GM23338 (cell line): Measurements from ENCODE around the gene SH3TC1. TPM values are rescaled to one million over a fixed set of nuclear protein-coding genes. Genes with fewer than 3 reads are reported as not detected.

Experiments
- ATAC-seq: fragments of 200-7000 bp; cut with Tn5 transposase; 3 replicates; pipeline ENCODE4 v1.9.1; 2020
- DNase-seq: peaks from one replicate; pipeline ENCODE4 v3.0.0-alpha.2; 2015; ENCODE audit warnings: low spot score
- H2AFZ ChIP-seq: fragments of 200-600 bp; sonication (generic); 2 replicates; pipeline ENCODE4 v1.8.0; 2016; ENCODE audit warnings: antibody characterized with exemption, mild to moderate bottlenecking, moderate library complexity
- H3F3A ChIP-seq: fragments of 200-600 bp; sonication (generic); replicated peaks from 2 replicates; pipeline ENCODE4 v1.8.0; 2017; ENCODE audit warnings: antibody characterized with exemption, mixed run types, low read depth
- H3K27ac ChIP-seq: fragments of 200-600 bp; sonication (generic); 2 replicates; pipeline ENCODE4 v1.6.1; 2016; ENCODE audit warnings: low read depth
- H3K27me3 ChIP-seq: fragments of 200-600 bp; sonication (generic); 2 replicates; pipeline ENCODE4 v1.8.0; 2016; ENCODE audit warnings: mild to moderate bottlenecking, mixed run types, moderate library complexity; ENCODE audit not compliant: insufficient read depth
- H3K36me3 ChIP-seq: fragments of 200-600 bp; sonication (generic); 2 replicates; pipeline ENCODE4 v1.8.0; 2016; ENCODE audit warnings: mild to moderate bottlenecking; ENCODE audit not compliant: insufficient read depth
- H3K4me1 ChIP-seq: fragments of 200-600 bp; sonication (generic); 2 replicates; pipeline ENCODE4 v1.8.0; 2016; ENCODE audit warnings: mild to moderate bottlenecking, moderate library complexity; ENCODE audit not compliant: insufficient read depth
- H3K4me2 ChIP-seq: fragments of 200-600 bp; sonication (generic); 2 replicates; pipeline ENCODE4 v1.7.1; 2017; ENCODE audit warnings: mixed run types
- H3K4me3 ChIP-seq: fragments of 200-600 bp; sonication (generic); 2 replicates; pipeline ENCODE4 v1.6.1; 2016; ENCODE audit warnings: mixed run types
- H3K79me2 ChIP-seq: fragments of 200-600 bp; sonication (generic); replicated peaks from 2 replicates; pipeline ENCODE4 v1.8.0; 2017; ENCODE audit warnings: mild to moderate bottlenecking; ENCODE audit not compliant: insufficient read depth
- H3K9me2 ChIP-seq: fragments of 200-600 bp; sonication (generic); 2 replicates; pipeline ENCODE4 v1.8.0; 2017; ENCODE audit not compliant: insufficient read depth
- H4K20me1 ChIP-seq: fragments of 200-600 bp; sonication (generic); replicated peaks from 2 replicates; pipeline ENCODE4 v1.8.0; 2017; ENCODE audit warnings: mild to moderate bottlenecking; ENCODE audit not compliant: insufficient read depth
- H3K27ac Mint-ChIP-seq: 2 replicates; pipeline ENCODE4 v1.8.0; 2020; ENCODE audit warnings: inconsistent platforms, mild to moderate bottlenecking, moderate library complexity, mixed read lengths
- H3K27me3 Mint-ChIP-seq: 3 replicates; pipeline ENCODE4 v1.8.0; 2022; ENCODE audit warnings: low read depth, mild to moderate bottlenecking, moderate library complexity, mixed read lengths, inconsistent platforms; ENCODE audit not compliant: insufficient read depth, poor library complexity
- H3K36me3 Mint-ChIP-seq: 3 replicates; pipeline ENCODE4 v1.8.0; 2021; ENCODE audit warnings: low read depth, mild to moderate bottlenecking, inconsistent platforms, moderate library complexity, mixed read lengths
- H3K4me1 Mint-ChIP-seq: 3 replicates; pipeline ENCODE4 v1.8.0; 2020; ENCODE audit warnings: mild to moderate bottlenecking, inconsistent platforms, mixed read lengths
- H3K4me3 Mint-ChIP-seq: 3 replicates; pipeline ENCODE4 v1.8.0; 2021; ENCODE audit warnings: moderate library complexity, mild to moderate bottlenecking, inconsistent platforms, mixed read lengths
- H3K9me3 Mint-ChIP-seq: 3 replicates; pipeline ENCODE4 v1.8.0; 2020; ENCODE audit warnings: moderate library complexity, mild to moderate bottlenecking, inconsistent platforms, mixed read lengths
- CREB1 ChIP-seq: fragments of 250-450 bp; sonication (Bioruptor Pico); IDR thresholded peaks from 2 replicates; pipeline ENCODE4 v1.5.0; 2020; ENCODE audit warnings: low read depth, mild to moderate bottlenecking, moderate library complexity
- EZH2 ChIP-seq: fragments of 200-600 bp; sonication (generic); IDR thresholded peaks from one replicate; pipeline ENCODE4 v1.8.0; 2017; ENCODE audit warnings: antibody characterized with exemption, mild to moderate bottlenecking, low read depth; ENCODE audit not compliant: unreplicated experiment
- EZH2phosphoT487 ChIP-seq: fragments of 200-600 bp; sonication (generic); IDR thresholded peaks from one replicate; pipeline ENCODE4 v1.8.1; 2018; ENCODE audit warnings: antibody characterized with exemption; ENCODE audit not compliant: unreplicated experiment
- JUNB ChIP-seq: IDR thresholded peaks from one replicate; pipeline ENCODE4 v1.6.1; 2016; ENCODE audit warnings: antibody characterized with exemption; ENCODE audit not compliant: unreplicated experiment
- NANOG ChIP-seq: IDR thresholded peaks from 2 replicates; pipeline ENCODE4 v1.6.1; 2016; ENCODE audit warnings: antibody characterized with exemption, borderline replicate concordance
- POLR2AphosphoS5 ChIP-seq: IDR thresholded peaks from 2 replicates; pipeline ENCODE4 v1.6.1; 2016; ENCODE audit warnings: antibody characterized with exemption, low read depth
- STAT1 ChIP-seq: IDR thresholded peaks from one replicate; pipeline ENCODE4 v1.6.1; 2016; ENCODE audit warnings: antibody characterized with exemption; ENCODE audit not compliant: unreplicated experiment
- ZNF114 ChIP-seq: fragments of 250-450 bp; sonication (Bioruptor Pico); IDR thresholded peaks from 2 replicates; pipeline ENCODE4 v1.5.0; 2020; ENCODE audit warnings: mild to moderate bottlenecking, moderate library complexity
- ZNF331 ChIP-seq: fragments of 250-450 bp; sonication (Bioruptor Pico); IDR thresholded peaks from 2 replicates; pipeline ENCODE4 v1.5.0; 2020; ENCODE audit warnings: low read depth, mild to moderate bottlenecking, moderate library complexity
- ZNF462 ChIP-seq: fragments of 250-450 bp; sonication (Bioruptor Pico); IDR thresholded peaks from 2 replicates; pipeline ENCODE4 v1.5.0; 2020; ENCODE audit warnings: mild to moderate bottlenecking, moderate library complexity
- polyA plus RNA-seq: library from polyadenylated mRNA; unstranded; fragments of >200 nt; fragmentation: Nextera tagmentation; extraction: Ambion mirVana; gene quantifications from 2 replicates; pipeline ENCODE4 v1.2.1, GENCODE V29; 2016
- total RNA-seq: library from RNA; depleted of rRNA; stranded (reverse); fragments of >200 nt; shearing (Covaris generic); gene quantifications from 2 replicates; pipeline ENCODE4 v1.2.3, GENCODE V29; 2014
- TF ChIP-seq, protein P1 (sequence below): IDR thresholded peaks from one replicate; pipeline ENCODE4 v1.6.1; 2018; ENCODE audit warnings: antibody characterized with exemption; ENCODE audit not compliant: unreplicated experiment
- TF ChIP-seq, protein P2 (sequence below): IDR thresholded peaks from 2 replicates; pipeline ENCODE4 v1.6.1; 2016; ENCODE audit warnings: antibody characterized with exemption
- TF ChIP-seq, protein P3 (sequence below), 2 experiments: fragments of 200-600 bp in 1 of 2; sonication (generic) in 1 of 2; conservative IDR thresholded peaks; 2 replicates each; pipeline versions ENCODE4 v1.5.1 to v1.6.1; 2016 to 2017; ENCODE audit warnings: antibody characterized with exemption in 2 of 2, low read depth in 2 of 2, mild to moderate bottlenecking in 2 of 2, moderate library complexity in 1 of 2

Gene SH3TC1
- total and polyA plus RNA-seq, 2 experiments from 2014 or later = 0.07 TPM; not detected in 1

GRCh38 chr4:8152090-8152864 lies 46.8 kb upstream of the SH3TC1 start:
- Histone ChIP-seq H3K79me2 (no peaks in the 10 kb centered on the region), H3K9me2 (no peaks in the 10 kb centered on the region), H3K4me3 (no peak overlapping the region), H3K36me3 (no peaks in the 10 kb centered on the region), H3K27me3 (peaks cover 3% of the 10 kb centered on the region), H2AFZ (no peak overlapping the region), H3F3A (no peaks in the 10 kb centered on the region), H3K27ac (no peak overlapping the region), H3K4me2 (no peak overlapping the region), H3K4me1 (no peaks in the 10 kb centered on the region), H4K20me1 (no peaks in the 10 kb centered on the region)
- H3K27ac Mint-ChIP-seq = no peak overlapping the region
- TF ChIP-seq CREB1 (no peak), POLR2AphosphoS5 (no peak), EZH2 (no peak), JUNB (no peak), NANOG (no peak), ZNF331 (CRISPR knock-in tag) (no peak), EZH2phosphoT487 (no peak), ZNF462 (no peak), STAT1 (no peak), ZNF114 (CRISPR knock-in tag) (no peak)
- TF ChIP-seq, protein P1, sequence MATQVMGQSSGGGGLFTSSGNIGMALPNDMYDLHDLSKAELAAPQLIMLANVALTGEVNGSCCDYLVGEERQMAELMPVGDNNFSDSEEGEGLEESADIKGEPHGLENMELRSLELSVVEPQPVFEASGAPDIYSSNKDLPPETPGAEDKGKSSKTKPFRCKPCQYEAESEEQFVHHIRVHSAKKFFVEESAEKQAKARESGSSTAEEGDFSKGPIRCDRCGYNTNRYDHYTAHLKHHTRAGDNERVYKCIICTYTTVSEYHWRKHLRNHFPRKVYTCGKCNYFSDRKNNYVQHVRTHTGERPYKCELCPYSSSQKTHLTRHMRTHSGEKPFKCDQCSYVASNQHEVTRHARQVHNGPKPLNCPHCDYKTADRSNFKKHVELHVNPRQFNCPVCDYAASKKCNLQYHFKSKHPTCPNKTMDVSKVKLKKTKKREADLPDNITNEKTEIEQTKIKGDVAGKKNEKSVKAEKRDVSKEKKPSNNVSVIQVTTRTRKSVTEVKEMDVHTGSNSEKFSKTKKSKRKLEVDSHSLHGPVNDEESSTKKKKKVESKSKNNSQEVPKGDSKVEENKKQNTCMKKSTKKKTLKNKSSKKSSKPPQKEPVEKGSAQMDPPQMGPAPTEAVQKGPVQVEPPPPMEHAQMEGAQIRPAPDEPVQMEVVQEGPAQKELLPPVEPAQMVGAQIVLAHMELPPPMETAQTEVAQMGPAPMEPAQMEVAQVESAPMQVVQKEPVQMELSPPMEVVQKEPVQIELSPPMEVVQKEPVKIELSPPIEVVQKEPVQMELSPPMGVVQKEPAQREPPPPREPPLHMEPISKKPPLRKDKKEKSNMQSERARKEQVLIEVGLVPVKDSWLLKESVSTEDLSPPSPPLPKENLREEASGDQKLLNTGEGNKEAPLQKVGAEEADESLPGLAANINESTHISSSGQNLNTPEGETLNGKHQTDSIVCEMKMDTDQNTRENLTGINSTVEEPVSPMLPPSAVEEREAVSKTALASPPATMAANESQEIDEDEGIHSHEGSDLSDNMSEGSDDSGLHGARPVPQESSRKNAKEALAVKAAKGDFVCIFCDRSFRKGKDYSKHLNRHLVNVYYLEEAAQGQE = no peak
- TF ChIP-seq, protein P2, sequence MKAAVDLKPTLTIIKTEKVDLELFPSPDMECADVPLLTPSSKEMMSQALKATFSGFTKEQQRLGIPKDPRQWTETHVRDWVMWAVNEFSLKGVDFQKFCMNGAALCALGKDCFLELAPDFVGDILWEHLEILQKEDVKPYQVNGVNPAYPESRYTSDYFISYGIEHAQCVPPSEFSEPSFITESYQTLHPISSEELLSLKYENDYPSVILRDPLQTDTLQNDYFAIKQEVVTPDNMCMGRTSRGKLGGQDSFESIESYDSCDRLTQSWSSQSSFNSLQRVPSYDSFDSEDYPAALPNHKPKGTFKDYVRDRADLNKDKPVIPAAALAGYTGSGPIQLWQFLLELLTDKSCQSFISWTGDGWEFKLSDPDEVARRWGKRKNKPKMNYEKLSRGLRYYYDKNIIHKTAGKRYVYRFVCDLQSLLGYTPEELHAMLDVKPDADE = no peak
- TF ChIP-seq, protein P3, sequence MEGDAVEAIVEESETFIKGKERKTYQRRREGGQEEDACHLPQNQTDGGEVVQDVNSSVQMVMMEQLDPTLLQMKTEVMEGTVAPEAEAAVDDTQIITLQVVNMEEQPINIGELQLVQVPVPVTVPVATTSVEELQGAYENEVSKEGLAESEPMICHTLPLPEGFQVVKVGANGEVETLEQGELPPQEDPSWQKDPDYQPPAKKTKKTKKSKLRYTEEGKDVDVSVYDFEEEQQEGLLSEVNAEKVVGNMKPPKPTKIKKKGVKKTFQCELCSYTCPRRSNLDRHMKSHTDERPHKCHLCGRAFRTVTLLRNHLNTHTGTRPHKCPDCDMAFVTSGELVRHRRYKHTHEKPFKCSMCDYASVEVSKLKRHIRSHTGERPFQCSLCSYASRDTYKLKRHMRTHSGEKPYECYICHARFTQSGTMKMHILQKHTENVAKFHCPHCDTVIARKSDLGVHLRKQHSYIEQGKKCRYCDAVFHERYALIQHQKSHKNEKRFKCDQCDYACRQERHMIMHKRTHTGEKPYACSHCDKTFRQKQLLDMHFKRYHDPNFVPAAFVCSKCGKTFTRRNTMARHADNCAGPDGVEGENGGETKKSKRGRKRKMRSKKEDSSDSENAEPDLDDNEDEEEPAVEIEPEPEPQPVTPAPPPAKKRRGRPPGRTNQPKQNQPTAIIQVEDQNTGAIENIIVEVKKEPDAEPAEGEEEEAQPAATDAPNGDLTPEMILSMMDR (conservative IDR thresholded peaks at IDR 0.05; ENCODE audit: low read depth in 2 of 2) = no peak
- ATAC-seq (no peak), DNase-seq (no peak)
- H3K4me1 Mint-ChIP-seq = peaks cover 13% of the 10 kb centered on the region
- H3K9me3 Mint-ChIP-seq = no peaks in the 10 kb centered on the region; the same call in 2 of the 3 replicates
- no peaks in the 10 kb centered on the region for H3K36me3 Mint-ChIP-seq
- no peak overlapping the region for H3K4me3 Mint-ChIP-seq
- peaks cover 9% of the 10 kb centered on the region for H3K27me3 Mint-ChIP-seq
